ENCODE measurements around the gene UHRF1. TPM values are rescaled to one million over a fixed set of nuclear protein-coding genes. Genes with fewer than 3 reads are reported as not detected.
"Not testable (repeated sequence)": the region's sequence is repeated elsewhere in the genome, so short reads cannot be mapped to it uniquely, and the experiment has no call there.

UHRF1 gene
- polyA plus RNA-seq (ENCODE audit: insufficient read length in 12 of 12): 10 to 100 TPM in 11 of 12 donors, not detected in 1; 21.9 to 37.0 (median 26.2) TPM
- long read RNA-seq, donor 1: 0 reads
- long read RNA-seq, donor 2: 0 reads
- long read RNA-seq, donor 3, partial matches to known transcripts: 0 of 5 reads
- long read RNA-seq, donor 3, other reads (novel, unspliced or antisense): 0 of 5 reads
- long read RNA-seq, donor 4, partial matches to known transcripts: 0 of 2 reads
- long read RNA-seq, donor 4, other reads (novel, unspliced or antisense): 0 of 2 reads
- long read RNA-seq, donor 5, partial matches to known transcripts: 0 of 3 reads
- long read RNA-seq, donor 5, other reads (novel, unspliced or antisense): 0 of 3 reads
- long read RNA-seq, donor 6, partial matches to known transcripts: 0 of 1 reads
- long read RNA-seq, donor 6, other reads (novel, unspliced or antisense): 0 of 1 reads
- long read RNA-seq, donor 7, partial matches to known transcripts: 0 of 2 reads
- long read RNA-seq, donor 7, other reads (novel, unspliced or antisense): 0 of 2 reads
- long read RNA-seq, donor 8, partial matches to known transcripts: 0 of 4 reads
- long read RNA-seq, donor 8, other reads (novel, unspliced or antisense): 0 of 4 reads
- long read RNA-seq, donor 9, partial matches to known transcripts: 0 of 4 reads
- long read RNA-seq, donor 9, other reads (novel, unspliced or antisense): 0 of 4 reads
- long read RNA-seq, donor 10: 0 reads
- long read RNA-seq, donor 11, partial matches to known transcripts: 0 of 3 reads
- long read RNA-seq, donor 11, other reads (novel, unspliced or antisense): 0 of 3 reads

DNA sequence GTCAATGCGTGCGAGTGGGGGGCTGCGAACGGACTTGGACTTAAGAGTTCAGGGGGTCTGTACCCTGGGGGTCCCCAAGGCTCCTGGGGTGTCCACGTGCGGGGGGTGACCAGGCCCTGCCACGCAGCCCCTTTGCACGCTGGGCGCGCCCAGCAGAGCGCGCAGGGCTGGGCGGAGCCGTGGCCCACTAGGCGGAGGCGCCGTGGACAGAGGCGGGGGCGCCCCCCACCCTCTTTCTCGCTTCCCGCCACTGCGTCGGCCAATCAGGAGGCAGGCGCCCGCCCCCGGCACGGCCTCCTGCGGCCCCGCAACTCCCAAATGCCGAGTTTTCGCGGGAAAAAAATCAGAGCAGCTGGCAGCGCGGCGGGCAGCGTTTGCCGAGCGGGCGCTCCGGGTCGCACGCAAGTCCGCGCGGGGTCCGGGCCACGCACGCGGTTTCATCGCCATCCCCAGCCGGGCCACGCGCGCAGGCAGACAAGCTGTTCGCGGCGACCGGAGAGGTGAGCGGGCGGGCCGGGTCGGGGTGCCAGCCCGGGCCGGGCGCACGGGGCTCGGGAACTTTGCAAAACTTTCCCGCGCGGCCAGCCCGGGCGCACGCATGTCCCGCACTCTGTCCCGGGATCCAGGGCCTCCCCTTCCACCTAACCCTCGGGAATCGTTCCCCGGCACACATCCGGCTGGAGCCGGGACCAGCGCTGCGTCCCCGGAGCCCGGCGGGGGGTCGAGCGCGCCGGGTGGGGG, at the start of gene UHRF1:
Gene UHRF1, plus strand, starts transcription at position 346 of the 741 bp plus-strand sequence. CDS start 1,385 bp downstream, outside the sequence.
- DNase-seq: no peak

DNA sequence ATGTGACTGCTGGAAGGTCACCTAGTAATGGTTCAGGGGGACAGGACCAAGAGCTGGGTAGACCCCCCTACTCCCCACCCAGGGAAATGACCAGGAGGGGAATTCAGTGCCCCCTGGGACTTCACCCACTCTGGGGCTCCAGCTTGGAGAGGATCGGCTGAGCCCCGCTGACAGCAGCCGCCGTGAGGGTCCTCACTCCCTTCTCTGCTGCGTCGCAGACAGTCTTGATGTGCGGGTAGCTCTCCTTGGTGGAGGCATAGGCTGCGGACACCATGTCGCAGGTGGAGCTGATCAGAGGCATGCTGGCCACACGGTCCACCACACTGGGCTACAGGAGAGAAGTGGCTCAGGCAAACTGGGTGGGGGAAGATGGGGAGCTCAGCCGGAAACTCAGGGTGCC, 49.6 kb upstream of the UHRF1 start:
- no peak for DNase-seq

DNA sequence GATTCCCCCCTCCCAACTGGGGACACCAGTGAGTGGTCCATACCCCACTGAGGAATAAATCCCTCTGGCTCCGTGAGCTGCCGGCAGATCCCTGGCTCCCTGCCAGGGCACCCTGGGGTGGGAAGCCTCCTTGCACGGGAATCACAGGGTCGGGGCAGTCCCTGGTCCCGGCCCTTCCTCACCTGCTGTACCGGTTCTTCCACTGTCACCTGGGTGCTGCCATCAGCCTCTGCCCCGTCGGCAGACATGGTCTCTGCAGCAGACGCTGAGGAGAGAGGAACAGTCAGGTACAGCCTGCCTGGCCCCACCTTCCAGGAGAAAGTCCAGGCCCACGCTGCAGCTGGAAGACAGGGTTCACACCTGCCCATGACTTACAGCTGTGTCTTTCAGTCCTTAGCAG, 48.2 kb upstream of the UHRF1 start:
- DNase-seq: no peak

DNA sequence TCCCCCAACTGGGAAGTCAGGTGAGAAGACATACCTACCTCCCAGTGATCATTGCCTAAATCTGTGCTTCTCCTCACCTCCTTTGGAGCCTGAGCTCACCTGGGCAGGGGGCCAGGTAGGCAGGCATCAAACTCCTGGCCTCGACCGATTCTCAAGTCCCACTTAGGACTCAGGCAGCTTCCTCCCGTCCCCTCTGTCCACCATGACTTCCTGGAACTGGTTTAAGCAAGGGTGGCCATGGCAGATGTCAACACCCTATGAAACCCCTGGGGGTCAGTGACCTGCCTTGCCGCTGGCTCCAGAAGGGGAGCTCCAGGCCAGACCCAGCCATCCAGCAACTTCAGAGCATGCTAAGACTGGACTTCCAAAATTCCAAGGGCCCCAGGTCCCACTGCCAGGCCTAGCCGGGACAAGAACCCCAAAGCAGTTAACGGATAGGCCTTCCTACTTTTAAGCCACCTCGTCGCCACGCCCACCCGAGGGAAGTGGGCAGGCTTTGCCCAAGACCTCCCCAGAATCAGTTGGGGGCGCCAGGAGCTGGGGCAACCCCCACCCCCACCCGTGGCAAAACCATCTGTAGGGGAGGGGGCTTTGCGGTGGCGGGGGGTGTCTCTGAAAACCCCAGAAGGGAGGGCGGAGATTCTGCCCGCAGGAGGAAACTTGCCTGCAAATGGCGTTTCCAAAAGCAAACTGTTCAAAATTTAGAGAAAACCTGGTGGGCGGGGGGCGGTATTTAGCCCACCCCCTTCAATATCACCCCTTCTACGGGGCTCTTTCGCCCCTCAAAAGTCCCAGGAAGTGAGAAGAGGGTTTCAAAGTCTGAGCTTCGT, 42.5 kb upstream of the UHRF1 start:
- DNase-seq: peak; percentile 55

DNA sequence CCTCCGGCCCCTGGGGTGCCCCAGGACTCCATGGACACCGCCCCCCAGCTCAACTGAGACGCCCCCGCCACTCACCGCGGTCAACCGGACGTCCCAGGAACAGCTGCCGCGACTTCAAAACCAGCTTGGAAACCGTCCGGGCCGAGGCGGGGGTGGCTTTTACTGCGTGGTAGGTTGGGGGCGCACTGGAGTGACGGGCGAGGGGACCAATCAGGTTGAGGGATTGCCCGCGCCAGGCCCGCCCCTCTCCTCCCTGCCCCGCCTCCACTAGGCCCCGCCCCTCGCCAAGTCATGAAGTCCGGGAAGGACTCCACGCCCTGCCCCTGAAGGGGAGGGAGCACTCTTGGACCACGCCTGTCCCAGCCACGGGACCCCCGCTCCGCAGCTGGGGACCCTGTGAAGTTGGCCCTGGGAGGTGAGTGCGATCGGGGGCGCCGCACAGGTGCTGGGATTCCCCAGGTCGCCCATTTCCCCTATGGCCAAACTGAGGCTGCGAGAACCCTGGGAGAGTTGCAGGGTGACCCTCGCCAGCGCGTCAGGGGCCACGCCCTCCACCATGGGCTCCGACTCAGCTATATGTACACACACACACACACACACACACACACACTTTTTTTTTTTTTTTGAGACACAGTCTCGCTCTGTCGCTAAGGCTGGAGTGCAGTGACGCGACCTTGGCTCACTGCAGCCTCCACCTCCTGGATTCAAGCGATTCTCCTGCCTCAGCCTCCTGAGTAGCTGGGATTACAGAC, 41.6 kb upstream of the UHRF1 start, which contains the start of gene PLIN3:
Gene PLIN3, minus strand, starts transcription at position 134 of the 752 bp plus-strand sequence. CDS start 6,273 bp downstream, outside the sequence.
- peak; percentile 96 for DNase-seq

DNA sequence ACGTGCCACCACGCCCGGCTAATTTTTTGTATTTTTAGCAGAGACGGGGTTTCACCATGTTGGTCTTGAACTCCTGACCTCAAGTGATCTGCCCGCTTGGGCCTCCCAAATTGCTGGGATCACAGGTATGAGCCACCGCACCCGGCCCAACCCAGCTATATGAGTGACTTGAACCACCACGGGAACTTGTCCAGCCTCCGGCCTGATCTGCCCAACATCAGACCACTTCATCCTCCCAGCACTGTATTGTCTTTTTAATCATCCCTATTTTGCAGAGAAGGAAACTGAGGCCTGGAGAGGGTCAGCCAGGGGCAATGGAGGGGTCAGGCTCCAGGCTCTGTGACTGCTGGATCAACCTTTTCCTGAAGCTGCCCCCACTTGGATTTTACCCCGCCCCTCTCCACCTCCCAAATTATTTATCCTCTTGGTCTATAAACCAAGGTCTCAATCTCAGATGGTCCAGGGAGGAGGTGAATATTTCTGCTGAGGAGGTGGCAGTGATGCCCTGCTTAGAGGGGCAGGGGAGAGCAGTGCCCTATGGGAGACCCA, 40.9 kb upstream of the UHRF1 start:
- no peak for DNase-seq

DNA sequence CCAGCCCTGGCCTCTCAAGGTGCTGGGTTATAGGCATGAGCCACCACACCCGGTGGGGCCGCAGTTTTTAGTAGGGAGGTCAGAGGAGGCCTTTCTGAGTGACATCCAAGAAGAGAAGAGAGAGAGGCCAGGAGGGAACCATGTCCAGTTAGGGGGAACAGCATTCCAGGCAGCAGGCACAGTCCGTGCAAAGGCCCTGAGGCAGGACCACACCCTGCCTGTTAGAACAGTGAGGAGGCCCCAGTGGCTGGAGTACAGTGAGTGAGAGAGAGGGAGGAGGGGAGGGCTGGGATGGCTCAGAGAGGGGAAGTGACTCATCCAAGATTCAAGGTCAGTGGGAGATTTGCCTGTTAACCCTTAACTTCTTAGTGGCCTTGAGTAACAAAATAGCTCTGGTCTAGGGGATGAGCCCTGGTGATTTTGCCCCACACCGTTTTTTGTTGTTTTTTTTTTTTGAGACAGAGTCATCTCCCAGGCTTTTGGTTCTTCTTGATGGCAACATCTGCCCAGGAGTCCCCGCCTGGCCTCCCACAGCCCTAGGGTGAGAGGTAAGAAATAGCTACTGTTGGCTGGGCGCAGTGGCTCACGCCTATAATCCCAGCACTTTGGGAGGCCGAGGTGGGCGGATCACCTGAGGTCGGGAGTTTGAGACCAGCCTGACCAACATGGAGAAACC, 39.1 kb upstream of the UHRF1 start:
- no peak for DNase-seq

DNA sequence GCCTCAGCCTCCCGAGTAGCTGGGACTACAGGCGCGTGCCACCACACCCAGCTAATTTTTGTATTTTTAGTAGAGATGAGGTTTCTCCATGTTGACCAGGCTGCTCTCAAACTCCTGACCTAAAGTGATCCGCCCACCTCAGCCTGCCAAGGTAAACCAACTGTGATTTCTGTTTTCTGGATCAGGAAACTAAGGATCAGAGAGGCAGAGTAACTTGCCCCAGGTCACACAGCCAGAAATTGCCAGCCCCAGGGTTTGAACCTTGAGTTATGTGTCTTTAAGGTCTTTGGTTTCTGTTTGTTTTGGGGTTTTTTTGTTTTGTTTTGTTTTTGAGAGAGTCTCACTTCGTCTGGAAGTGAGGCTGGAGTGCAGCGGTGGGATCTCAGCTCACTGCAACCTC, 37.6 kb upstream of the UHRF1 start:
- DNase-seq: no peak

DNA sequence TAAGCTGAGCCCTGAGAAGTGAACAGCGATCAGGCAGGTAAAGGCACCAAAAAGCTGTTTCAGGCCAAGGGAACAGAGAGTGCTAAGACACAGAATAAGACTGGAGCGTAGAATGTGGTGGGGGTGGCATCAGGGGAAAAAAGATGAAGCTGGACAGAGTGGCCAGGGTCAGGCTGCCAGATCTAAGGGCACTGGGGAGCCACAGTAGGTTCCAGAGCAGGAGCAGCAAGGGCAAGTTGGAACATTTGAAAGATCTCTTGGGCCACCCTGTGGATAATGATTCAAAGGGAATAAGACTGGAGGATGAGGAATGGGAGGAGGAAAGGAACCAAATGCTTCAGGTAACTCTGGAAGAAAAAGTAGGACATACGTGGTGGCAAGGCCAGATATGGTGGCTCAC, 35.4 kb upstream of the UHRF1 start:
- DNase-seq: no peak

DNA sequence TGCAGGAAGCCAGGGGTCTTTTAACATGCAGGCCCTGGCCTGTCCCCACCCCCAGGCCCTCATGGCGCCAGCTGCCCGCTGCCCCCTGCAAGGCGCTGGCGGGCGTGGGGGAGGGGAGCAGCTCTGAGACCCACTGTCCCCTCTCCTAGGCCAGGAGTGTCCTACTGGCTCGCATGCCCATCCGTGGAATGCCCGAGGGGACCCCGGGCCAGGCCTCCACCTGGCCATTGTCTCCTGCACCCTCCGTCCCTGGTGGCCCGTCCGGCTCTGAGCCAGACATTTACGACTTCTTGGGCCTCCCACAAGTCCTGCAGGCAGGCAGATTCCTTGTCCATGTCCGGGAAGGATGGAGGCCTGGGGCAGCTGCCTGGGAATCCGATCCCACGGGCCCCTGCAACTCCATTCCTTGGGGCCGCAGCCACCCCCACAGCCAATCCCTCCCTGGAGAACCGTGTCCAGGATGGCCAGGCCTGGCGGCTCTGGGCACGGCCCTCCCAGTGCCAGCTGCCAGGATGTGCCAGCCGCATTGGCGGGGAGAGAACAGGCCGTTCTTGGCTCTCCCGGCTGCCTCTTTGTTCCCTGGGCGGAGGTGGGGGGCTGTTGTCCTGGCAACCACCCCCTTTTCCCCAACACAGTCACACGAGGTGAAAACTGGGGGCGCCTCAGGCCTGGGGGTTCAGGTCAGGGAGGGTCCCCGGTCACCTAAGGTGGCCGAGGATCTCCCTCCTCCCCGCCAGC, 31.4 kb upstream of the UHRF1 start:
- peak; percentile 35 for DNase-seq

DNA sequence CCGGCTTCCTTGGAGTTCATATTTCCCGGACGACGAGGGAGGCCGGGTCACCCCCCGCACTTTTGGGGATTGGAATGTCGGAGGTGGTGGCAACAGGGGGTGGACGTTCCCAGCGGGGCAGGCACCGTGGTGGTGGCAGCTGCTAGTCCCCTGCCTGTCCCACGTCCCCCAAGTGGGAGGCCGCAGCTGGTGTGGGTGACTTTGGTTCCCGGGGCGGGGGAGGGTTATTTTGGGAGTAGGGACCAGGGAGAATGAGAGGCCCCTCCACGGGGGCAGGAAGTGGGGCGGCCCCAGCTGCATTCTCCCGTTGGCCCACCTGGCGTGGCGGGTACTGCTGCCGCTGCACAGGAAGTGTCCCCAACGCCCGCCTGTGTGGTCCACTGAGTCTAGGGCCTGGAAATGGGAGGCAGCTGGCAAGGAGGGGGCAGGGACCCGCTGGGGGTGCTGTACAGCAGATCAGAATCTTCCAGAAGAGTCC, 30.8 kb upstream of the UHRF1 start:
- peak; percentile 12 for DNase-seq

DNA sequence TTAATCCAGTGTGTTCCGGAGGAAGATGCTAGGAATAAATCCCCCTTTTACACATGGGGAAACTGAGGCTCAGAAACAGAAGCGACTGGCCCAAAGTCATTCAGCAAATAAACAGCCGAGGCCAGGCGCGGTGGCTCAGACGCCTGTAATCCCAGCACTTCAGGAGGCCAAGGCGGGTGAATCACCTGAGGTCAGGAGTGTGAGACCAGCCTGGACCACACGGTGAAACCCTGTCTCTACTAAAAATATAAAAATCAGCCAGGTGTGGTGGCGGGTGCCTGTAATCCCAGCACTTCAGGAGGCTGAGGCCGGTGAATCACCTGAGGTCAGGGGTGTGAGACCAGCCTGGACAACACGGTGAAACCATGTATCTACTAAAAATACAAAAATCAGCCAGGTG, 30.3 kb upstream of the UHRF1 start:
- DNase-seq: no peak

DNA sequence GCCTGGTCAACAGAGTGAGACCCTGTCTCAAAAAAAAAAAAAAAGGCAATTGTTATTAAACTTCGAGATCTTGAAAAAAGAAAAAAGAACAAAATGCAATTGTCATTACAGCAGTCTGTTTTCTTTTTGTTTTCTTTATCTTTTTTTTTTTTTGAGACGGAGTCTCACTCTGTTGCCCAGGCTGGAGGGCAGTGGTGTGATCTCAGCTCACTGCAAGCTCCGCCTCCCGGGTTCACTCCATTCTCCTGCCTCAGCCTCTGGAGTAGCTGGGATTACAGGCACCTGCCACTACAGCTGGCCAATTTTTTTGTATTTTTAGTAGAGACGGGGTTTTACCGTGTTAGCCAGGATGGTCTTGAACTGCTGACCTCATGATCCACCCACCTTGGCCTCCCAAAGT, 26.4 kb upstream of the UHRF1 start:
- not testable (repeated sequence) for DNase-seq

DNA sequence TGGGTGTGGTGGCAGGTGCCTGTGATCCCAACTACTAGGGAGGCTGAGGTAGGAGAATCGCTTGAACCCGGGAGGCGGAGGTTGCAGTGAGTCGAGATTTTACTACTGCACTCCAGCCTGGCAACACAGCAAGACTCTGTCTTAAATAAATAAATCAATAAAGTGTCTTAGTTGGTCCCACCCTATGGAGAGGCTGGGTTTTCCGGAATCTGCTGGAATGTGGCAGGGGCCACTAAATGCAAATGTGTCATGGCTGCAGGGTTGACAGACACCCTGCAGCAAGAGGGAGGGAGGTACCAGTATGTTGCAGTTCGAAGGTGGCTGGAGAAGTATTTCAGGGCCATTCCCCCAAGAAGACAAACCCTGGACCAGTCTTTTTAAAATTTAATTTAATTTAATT, 24.3 kb upstream of the UHRF1 start:
- DNase-seq: not testable (repeated sequence)

DNA sequence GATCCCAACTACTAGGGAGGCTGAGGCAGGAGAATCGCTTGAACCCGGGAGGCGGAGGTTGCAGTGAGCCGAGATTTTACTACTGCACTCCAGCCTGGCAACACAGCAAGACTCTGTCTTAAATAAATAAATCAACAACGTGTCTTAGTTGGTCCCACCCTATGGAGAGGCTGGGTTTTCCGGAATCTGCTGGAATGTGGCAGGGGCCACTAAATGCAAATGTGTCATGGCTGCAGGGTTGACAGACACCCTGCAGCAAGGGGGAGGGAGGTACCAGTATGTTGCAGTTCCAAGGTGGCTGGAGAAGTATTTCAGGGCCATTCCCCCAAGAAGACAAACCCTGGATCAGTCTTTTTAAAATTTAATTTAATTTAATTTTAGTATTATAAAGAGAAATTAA, 21.5 kb upstream of the UHRF1 start:
- DNase-seq: not testable (repeated sequence)

DNA sequence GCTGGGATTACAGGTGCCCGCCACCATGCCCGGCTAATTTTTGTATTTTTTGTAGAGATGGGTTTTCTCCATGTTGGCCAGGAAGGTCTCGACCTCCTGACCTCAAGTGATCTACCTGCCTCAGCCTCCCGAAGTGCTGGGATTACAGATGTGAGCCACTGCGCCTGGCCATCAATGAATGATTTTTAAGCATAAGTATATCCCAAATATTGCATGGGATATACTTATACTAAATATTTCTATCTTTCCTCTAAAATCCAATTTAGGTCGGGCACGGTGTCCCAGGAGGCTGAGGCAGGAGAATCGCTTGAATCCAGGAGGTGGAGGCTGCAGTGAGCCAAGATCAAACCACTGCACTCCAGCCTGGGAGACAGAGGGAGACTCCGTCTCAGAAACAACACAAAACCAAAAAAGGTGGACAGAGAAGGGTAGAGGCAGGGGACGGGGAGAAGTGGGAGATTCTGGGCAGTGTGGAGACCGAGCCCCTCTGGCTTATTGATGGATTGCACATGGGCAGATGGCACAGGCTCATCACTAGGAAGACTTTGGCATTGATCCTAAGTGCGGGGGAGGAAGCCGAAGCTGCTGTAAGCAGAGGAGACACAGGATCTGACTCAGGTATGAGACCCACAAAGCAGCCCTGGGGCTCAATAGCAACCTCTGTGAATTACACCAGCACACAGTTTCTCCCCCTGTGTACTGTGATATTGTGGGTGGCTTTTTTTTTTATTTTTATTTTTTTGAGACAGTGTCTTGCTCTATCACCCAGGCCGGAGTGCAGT, 20.1 kb upstream of the UHRF1 start:
- no peak for DNase-seq

DNA sequence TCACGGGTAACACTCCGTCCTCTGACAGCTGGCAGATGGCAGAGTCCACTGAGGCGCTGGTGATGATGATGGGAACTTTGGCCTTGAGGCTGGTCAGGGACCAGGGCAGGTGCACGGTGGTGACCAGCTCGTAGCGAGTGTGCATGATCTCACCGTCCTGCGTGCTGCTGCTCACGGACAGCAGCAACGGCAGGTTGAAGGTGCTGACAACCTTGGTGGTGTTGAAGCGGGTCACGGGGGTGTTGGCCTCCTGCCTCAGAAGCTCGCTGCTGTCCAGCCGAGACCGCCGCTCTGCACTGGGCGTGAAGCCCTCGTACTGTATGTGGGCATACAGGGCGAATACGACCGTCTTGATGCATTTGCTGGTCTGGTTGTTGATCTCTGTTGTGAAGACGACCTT, 18.2 kb upstream of the UHRF1 start:
- DNase-seq: no peak

DNA sequence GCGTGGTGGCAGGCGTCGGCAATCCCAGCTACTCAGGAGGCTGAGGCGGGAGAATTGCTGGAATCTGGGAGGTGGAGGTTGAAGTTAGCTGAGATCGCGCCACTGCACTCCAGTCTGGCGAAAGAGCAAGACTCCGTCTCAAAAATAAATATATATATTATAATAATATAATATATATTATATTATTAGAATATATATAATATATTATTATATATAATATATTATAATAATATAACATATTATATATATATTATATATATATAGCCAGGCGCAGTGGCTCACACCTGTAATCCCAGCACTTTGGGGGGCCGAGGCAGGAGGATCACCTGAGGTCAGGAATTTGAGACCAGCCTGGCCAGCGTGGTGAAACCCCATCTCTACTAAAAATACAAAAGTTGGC, 16.3 kb upstream of the UHRF1 start:
- DNase-seq: not testable (repeated sequence)
